Activated CD4-positive, alpha-beta T cell treated with anti-CD3 and anti-CD28 coated beads, Interleukin-10, Interleukin-2, amounts not matched to agents 100 ng/mL and 50 ng/mL, durations not matched to agents 16 hours and 8 hours (primary cell): ENCODE measurements around the gene MSANTD1.

Source experiments
- DNase-seq: peaks from one replicate; pipeline ENCODE4 v3.0.0-alpha.2; 2020

The MSANTD1 gene

GRCh38 chr4:3304831-3305609, 56.1 kb downstream of the MSANTD1 start:
- no peak for DNase-seq

- peak; percentile 41 for DNase-seq
Measured at GRCh38 chr4:3305610-3306371, 56.8 kb downstream of the MSANTD1 start.
